Endodermal cell (in vitro differentiated cells): ENCODE results near the gene GALNT7. TPM values are rescaled to one million over a fixed set of nuclear protein-coding genes. Genes with fewer than 3 reads are reported as not detected.

Source experiments
- DNase-seq: peaks from one replicate; pipeline ENCODE4 v3.0.0-alpha.2; 2017
- H3K27ac ChIP-seq: 2 replicates; pipeline ENCODE4 v1.5.1; 2013; ENCODE audit warnings: mild to moderate bottlenecking, low read depth, low read length, moderate library complexity
- H3K27me3 ChIP-seq: 2 replicates; pipeline ENCODE4 v1.6.1; 2013; ENCODE audit warnings: mild to moderate bottlenecking, low read length, moderate library complexity; ENCODE audit not compliant: insufficient read depth, control insufficient read depth, poor library complexity, severe bottlenecking
- H3K36me3 ChIP-seq: 2 replicates; pipeline ENCODE4 v1.7.0; 2013; ENCODE audit warnings: mild to moderate bottlenecking, low read length, moderate library complexity; ENCODE audit not compliant: control insufficient read depth, insufficient read depth
- H3K4me1 ChIP-seq: one replicate; pipeline ENCODE4 v1.7.0; 2013; ENCODE audit warnings: low read length; ENCODE audit not compliant: control insufficient read depth, insufficient read depth
- H3K4me3 ChIP-seq: 2 replicates; pipeline ENCODE4 v1.5.1; 2013; ENCODE audit warnings: mild to moderate bottlenecking, low read length, moderate library complexity
- H3K9ac ChIP-seq: 2 replicates; pipeline ENCODE4 v1.6.1; 2013; ENCODE audit warnings: mild to moderate bottlenecking, low read length, moderate library complexity; ENCODE audit not compliant: poor library complexity, severe bottlenecking; ENCODE audit errors: extremely low read depth
- H3K9me3 ChIP-seq: 2 replicates; pipeline ENCODE4 v1.6.1; 2013; ENCODE audit warnings: mild to moderate bottlenecking, low read length, moderate library complexity; ENCODE audit not compliant: control insufficient read depth
- H3K27ac Mint-ChIP-seq: 2 replicates; pipeline ENCODE4 v1.8.0; 2020; ENCODE audit warnings: mixed read lengths
- H3K27me3 Mint-ChIP-seq: 2 replicates; pipeline ENCODE4 v1.8.0; 2021; ENCODE audit warnings: mild to moderate bottlenecking, mixed read lengths; ENCODE audit not compliant: insufficient read depth
- H3K36me3 Mint-ChIP-seq: 2 replicates; pipeline ENCODE4 v1.8.0; 2020; ENCODE audit warnings: low read depth, mixed read lengths
- H3K4me1 Mint-ChIP-seq: 2 replicates; pipeline ENCODE4 v1.8.0; 2020; ENCODE audit warnings: mixed read lengths
- H3K4me3 Mint-ChIP-seq: 2 replicates; pipeline ENCODE4 v1.8.0; 2020; ENCODE audit warnings: mild to moderate bottlenecking, moderate library complexity, mixed read lengths
- H3K9me3 Mint-ChIP-seq: 2 replicates; pipeline ENCODE4 v1.8.0; 2020; ENCODE audit warnings: mild to moderate bottlenecking, mixed read lengths
- CTCF ChIP-seq: fragments of 200-600 bp; sonication (generic); conservative IDR thresholded peaks from 2 replicates; pipeline ENCODE4 v1.5.0; 2021; ENCODE audit warnings: antibody characterized with exemption, mild to moderate bottlenecking
- WGBS, 2 experiments: methylation state at CpG; one replicate each; pipeline versions ENCODE4 v1.1.5 to v1.1.7; 2013; ENCODE audit warnings: missing lambda C conversion rate in 2 of 2, mixed read lengths in 1 of 2; ENCODE audit not compliant: insufficient coverage in 1 of 2, insufficient read length in 1 of 2; 5-methylcytosine and 5-hydroxymethylcytosine counted together
- total RNA-seq, 2 donors: library from RNA; stranded (reverse); fragmentation: NEBNext Ultra II Directional in 1 of 2; extraction: Animal tissue kit (Norgen Biotek cat#: 25700) in 1 of 2; gene quantifications; 2 replicates in 1 of 2; 3 replicates in 1 of 2; pipeline ENCODE4 v1.2.1, GENCODE V29; 2021

Gene GALNT7
- total RNA-seq, 2 donors from 2014 or later: 66.1 to 72.1 TPM

GRCh38 chr4:173262375-173262774, 93.8 kb downstream of the GALNT7 start:
- no peak for DNase-seq
- Histone ChIP-seq H3K36me3 (no peaks in the 10 kb centered on the region), H3K9ac (no peak overlapping the region), H3K9me3 (no peaks in the 10 kb centered on the region), H3K27ac (no peak overlapping the region), H3K4me1 (no peaks in the 10 kb centered on the region), H3K27me3 (no peaks in the 10 kb centered on the region), H3K4me3 (no peak overlapping the region)
- Mint-ChIP-seq H3K4me3 (no peak overlapping the region), H3K36me3 (no peaks in the 10 kb centered on the region), H3K9me3 (no peaks in the 10 kb centered on the region), H3K4me1 (peaks cover 3% of the 10 kb centered on the region), H3K27ac (no peak overlapping the region), H3K27me3 (no peaks in the 10 kb centered on the region)
- WGBS, 2 experiments: 91 to 100% methylated on average over 2 of the region's 2 CpGs
- TF ChIP-seq CTCF: no peak

GRCh38 chr4:173264245-173264644, 95.6 kb downstream of the GALNT7 start:
- no peaks in the 10 kb centered on the region for H3K9me3 ChIP-seq
- H3K36me3 ChIP-seq: no peaks in the 10 kb centered on the region
- no peak overlapping the region for H3K4me3 Mint-ChIP-seq
- no peak for DNase-seq
- H3K9me3 Mint-ChIP-seq: no peaks in the 10 kb centered on the region
- no peaks in the 10 kb centered on the region for H3K27me3 ChIP-seq
- 86 to 92% methylated on average over 3 to 4 of the region's 4 CpGs for WGBS, 2 experiments
- no peaks in the 10 kb centered on the region for H3K27me3 Mint-ChIP-seq
- H3K9ac ChIP-seq: no peak overlapping the region
- H3K27ac Mint-ChIP-seq: no peak overlapping the region
- H3K27ac ChIP-seq: no peak overlapping the region
- TF ChIP-seq CTCF: no peak
- peaks cover 5% of the 10 kb centered on the region for H3K36me3 Mint-ChIP-seq
- no peaks in the 10 kb centered on the region for H3K4me1 Mint-ChIP-seq
- no peaks in the 10 kb centered on the region for H3K4me1 ChIP-seq
- H3K4me3 ChIP-seq: no peak overlapping the region

- peak; percentile 20 for DNase-seq
- WGBS, 2 experiments: 92 to 100% methylated on average over 3 to 5 of the region's 5 CpGs
Observed at GRCh38 chr4:173264684-173265185, 96.1 kb downstream of the GALNT7 start.

More at GRCh38 chr4:173264684-173265185, 96.1 kb downstream of the GALNT7 start:
- H3K9me3 ChIP-seq: no peaks in the 10 kb centered on the region
- TF ChIP-seq CTCF: no peak
- H3K27me3 ChIP-seq: no peaks in the 10 kb centered on the region
- no peaks in the 10 kb centered on the region for H3K4me1 Mint-ChIP-seq
- H3K27ac ChIP-seq: no peak overlapping the region
- no peak overlapping the region for H3K4me3 Mint-ChIP-seq
- H3K9me3 Mint-ChIP-seq: no peaks in the 10 kb centered on the region
- no peak overlapping the region for H3K27ac Mint-ChIP-seq
- H3K4me3 ChIP-seq: no peak overlapping the region
- no peaks in the 10 kb centered on the region for H3K27me3 Mint-ChIP-seq
- no peaks in the 10 kb centered on the region for H3K36me3 ChIP-seq
- H3K36me3 Mint-ChIP-seq: peaks cover 5% of the 10 kb centered on the region
- no peak overlapping the region for H3K9ac ChIP-seq
- no peaks in the 10 kb centered on the region for H3K4me1 ChIP-seq
